ENCODE data around the gene OPCML.

The OPCML gene

DNA sequence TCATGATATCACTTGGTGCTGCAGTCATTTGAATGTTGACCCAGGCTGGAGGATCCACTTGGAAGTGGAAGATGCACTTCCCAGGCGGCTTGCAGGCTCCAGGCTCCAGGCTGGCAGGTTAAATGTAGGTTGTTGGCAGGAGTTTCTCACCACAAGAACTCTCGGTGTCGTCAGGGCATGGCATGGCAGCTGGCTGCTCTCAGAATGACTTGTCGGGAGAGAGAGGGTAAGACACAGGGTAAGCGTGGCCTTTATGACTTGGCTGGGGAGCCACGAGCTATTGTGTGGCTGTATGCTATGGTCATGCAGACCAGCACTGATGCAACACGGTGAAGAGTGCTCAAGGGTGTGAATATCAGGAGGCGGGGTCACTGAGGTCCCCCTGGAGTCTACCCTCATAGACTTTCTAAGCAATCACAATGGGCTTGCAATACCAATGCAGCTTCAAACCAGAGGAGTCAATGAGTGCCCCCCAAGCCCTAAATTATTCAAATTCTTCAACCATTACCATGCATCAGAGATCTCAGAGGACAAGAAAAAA lies 1027.7 kb downstream of the OPCML start:
- no peak for DNase-seq

GRCh38 chr11:132501356-132501755 lies 1030.9 kb downstream of the OPCML start:
- DNase-seq: no peak

GRCh38 chr11:132499661-132500060 lies 1032.6 kb downstream of the OPCML start:
- no peak for DNase-seq

DNA sequence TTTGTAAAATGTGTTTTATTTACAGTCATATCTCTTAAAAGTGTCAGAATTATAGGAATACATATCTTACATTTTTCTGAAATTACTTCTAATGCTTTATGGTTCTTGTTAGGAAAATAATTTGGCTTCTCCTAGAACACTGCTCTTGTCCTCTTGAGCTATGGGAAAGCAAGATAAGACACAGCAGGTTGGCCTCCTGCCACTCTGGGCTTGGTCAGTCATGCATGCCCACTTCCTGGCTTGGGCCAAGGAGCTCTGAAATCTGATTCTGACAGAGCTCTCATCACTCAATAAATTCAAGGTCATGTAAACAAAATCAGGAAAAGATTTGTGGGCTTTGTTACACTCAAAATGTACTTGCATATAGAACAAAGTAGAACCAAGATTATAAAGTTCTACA lies 1036.0 kb downstream of the OPCML start:
- DNase-seq: no peak

DNA sequence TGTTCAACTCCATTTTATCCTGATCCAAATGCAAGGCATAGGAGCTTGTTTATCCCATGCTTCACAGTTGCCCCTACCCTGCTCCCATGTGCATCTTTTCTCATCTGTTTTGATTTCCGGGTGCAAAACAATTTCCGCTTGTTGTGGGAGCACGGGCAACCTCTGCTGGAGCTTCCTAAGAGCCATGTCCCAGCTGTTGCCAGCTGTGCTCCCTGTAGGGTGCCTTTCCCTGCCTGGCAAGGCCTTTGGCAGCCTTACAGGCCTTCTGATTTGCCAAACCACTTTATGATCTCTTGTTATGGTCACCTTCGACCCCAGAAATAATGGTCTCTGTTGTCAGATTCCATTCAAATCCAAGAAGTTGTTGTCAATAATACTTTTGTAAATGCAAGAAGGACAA lies 1038.5 kb downstream of the OPCML start:
- DNase-seq: no peak

- DNase-seq: no peak
Measured at GRCh38 chr11:132490978-132491377, 1041.3 kb downstream of the OPCML start.

GRCh38 chr11:132486060-132486459 lies 1046.2 kb downstream of the OPCML start:
- no peak for DNase-seq

- no peak for DNase-seq
Measured at GRCh38 chr11:132475026-132475425, 1057.3 kb downstream of the OPCML start.

DNA sequence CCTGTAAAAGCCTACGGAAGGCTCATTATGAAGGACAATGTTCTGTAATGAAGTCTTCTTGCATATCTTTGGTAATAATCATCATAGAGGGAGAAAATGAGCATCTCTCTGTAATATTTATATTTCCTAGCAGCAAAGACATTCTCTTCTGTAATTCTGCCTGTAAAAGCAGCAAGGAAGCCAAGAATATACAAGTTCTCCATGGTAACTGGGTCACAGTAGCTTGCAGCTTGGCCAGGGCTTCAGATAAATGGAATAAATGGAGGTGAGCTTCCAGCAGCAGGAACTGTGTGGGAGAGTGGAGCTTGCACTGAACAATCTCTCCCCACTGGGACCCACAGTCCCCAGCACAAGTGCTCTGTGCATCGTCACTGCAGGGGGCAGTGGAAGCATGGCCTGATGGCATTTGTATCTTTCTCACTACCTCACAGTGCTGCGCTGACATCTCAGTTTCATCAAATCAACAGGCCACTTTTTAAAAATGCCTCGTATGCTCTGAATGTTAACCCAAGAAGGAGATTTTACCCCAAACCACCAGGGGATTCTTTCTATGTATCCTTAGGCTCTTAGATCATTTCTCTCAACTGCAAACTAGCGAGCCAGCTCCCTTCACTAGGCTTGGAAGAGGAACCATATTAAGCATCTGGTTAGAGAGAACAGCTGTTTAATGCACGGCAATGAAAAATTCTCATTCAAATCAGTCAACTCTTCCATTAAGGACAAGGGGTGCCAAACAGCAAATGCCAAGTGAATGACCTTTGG lies 1059.7 kb downstream of the OPCML start:
- DNase-seq: no peak

DNA sequence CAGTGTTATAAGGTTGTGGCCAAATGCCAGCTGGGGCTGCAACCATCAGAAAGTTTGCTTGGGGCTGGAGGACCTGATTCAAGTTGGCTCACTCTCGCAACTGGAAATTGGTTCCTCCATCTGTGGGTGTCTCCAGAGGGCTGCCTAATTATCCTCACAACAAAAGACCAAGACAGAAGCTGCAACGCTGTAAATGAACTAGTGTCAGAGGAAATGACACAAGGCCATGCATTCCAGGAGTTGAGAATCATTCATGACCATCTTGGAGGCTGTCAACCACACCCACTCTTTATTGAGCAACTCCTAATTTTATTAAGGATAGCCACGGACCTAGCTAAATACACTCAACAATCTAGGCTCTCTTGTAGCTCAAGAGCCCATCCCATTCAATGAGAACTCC lies 1060.8 kb downstream of the OPCML start:
- DNase-seq: no peak

DNA sequence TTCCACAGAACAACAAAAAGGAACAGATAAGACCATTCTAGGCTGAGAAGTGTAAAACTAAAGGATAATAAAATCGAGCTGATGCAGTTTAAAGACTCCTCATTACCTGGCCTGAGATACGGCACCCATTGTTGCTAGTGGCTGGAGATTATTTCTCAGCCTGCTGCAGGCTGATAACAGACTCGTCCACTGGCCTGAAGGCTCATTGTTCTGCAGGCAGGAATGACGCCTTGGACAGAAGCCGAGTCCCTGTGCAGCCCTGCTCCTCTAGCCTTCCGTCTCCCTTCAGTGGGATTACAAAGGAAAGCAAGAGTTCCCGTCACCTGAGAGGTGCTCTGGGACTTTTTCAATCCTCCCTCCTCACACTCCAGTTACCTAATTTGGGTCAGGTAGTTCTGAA lies 1065.3 kb downstream of the OPCML start:
- DNase-seq: no peak

DNA sequence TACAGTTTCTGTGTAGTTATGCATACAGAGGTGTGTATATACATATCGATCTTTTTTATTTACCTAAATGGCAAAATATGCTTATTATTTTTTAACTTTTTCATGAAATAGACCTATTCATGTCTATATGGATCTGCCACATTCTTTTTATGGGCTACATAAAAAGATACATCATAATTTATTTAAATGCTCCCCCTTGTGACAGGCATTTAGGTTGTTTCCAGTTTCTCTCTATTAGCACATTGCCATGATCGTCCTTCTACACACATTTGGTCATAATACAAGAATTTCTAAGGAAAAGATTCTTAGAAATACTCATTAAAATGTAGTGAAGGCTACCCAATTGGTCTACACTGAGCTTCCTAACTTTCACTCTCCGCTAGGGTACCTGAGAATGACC lies 1067.4 kb downstream of the OPCML start:
- DNase-seq: no peak

DNA sequence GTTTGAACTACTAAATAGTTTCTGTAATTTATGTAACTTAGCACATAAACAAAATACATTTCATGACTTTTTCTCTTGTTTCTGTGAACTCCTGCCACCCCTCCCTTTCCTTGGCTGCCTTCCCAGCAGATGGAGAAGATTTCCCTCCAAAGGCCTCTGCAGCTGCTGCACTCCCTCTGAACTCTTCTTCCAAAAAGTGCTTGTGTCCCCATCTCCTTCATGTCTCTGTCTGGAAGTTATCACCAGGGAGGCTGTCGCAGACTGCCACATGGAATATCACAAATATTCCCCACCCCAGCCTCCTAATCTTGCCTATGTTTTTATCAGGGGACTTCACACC lies 1068.3 kb downstream of the OPCML start:
- no peak for DNase-seq

GRCh38 chr11:132463295-132464002 lies 1068.9 kb downstream of the OPCML start:
- no peak for DNase-seq

GRCh38 chr11:132459736-132460135 lies 1072.6 kb downstream of the OPCML start:
- DNase-seq: no peak

DNA sequence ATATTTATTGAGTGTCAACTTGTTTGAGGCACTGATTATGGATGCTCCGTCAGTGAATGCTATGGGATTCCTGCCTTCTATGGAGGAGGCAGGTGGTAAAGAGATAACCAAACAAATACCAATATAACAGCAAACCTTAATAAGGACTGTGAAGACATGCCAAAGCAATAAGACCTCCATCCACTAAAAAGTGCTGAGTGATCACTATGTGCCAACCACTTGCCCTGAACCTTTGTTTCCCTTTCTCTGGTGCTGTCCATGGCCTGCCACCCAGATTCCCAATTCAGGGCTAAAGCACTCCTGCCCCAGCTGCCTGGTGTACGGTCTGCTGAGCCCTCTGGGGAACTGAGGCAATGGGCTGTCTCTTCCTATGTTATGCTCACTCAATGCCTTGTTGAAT lies 1074.9 kb downstream of the OPCML start:
- DNase-seq: no peak

GRCh38 chr11:132456751-132457328 lies 1075.5 kb downstream of the OPCML start:
- peak; percentile 41 for DNase-seq

DNA sequence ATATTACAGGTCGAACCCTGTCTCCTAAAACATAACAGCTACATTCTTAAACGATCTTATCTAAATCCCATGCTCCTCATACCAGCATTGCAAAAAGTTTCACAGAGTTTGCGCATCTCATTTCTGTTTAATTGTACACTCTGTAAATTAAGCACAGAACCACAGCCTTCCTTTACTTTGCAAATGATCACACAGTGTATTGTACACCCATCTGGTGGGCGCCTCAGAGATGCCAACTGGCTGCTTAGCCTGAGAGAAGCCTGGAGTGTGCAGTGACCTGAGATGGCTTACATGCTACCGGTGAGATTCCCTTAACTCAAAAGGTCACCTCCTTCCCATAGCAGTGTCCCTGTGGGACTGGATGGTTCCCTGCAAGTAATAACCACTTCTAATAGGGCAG lies 1077.3 kb downstream of the OPCML start:
- no peak for DNase-seq

DNA sequence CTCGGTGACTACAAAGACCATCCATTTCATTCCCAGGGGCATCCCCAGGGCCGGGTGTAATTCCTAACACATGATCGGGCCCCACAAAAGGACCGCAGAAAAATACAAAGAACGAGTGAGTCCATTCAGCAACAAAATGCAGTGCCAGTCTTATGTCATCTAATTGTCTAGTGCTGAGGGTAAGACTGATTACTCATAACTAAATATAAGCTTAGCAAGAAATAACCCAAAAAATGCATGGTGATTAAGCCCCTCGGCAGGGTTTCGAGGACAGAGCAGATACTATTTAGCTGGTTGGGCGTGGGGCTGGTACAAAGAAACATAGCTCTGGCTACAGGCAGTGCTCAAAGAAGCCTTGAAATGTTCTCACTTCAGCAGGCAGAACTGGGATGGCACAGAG lies 1078.9 kb downstream of the OPCML start:
- no peak for DNase-seq

DNA sequence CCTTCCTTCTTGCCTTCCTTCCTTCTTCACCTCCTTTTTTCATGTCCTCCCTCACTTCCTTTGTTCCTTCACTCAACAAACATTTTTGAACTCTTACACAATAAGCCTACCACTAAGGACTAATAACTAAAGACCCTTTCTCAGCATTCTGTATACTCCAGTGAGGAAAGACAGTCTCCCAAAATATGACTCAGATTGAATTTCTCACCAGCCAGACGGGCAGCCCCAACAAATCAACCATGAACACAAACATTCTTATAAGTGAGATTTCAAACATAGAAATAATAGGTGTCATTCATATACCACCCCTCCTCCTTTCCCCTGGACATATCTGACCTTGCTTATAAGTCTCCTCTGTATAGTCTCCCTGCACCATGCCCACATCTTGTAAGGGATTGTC lies 1079.7 kb downstream of the OPCML start:
- no peak for DNase-seq

DNA sequence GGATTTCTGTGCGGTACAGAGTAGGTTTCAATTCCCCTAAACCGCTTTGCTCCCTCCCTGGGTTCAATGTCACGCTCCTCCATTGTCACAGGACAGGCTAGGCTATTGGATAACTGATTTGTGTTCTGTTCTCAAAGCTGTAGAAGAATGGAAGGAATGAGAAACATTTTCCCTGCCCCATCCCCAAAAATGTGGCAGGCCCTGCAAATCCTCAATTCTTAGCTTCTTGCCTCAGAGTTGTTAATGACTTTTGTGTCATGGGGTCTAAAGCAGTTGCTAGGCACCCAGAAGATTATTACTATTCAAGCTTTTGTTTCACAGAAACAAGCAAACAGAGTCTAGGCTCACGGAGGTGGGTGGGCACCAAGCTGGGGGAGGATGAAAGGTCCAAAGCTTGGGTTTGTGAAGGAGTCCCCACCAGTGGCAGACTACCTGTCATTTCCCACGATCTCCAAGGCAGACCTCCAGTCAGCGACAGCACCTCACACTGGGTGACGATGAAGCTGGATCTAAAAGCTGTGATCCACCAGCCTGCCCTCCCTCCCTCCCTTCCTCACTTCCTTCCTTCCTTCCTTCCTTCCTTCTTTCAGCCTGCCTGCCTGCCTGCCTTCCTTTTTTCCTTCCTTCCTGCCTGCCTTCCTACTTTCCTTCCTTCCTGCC lies 1080.2 kb downstream of the OPCML start:
- DNase-seq: no peak

- no peak for DNase-seq
Measured at GRCh38 chr11:132450631-132451030, 1081.7 kb downstream of the OPCML start.

DNA sequence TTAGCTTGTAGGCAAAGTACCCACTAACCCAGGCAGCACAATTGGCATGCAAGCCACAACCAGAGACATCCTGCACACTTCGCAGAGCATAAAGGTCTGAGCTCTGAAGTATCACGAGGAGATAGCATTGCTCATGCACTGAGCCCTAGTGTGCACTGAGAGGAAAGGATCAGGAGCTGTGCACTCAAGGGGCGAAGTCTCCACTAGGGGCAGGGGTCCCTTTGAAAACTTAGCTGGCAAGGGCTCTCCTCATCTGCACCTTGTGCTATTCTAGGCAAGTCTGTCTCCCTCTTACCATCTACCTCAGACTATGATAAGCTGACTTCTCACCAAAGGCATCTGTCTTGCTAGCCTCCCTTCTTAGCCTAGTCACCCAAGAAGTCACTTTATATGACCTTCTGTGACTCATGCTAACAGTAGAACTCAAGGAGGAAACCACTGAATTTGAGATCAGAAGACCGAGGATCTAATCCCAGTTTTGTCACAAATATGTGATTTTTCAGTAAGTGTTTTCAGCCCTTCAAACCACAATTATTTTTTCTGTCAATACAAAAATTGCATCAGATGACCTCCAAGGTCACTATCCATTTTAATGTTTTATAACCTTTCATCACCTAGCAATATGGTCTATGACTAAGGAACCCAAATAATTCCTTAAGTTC lies 1083.8 kb downstream of the OPCML start:
- DNase-seq: no peak

Data from NCI-H187 treated with DMSO at 0.1 percent for 48 hours (cell line).